Gastrocnemius medialis (tissue), 4 donors: ENCODE measurements around the gene TRIOBP. TPM values are rescaled to one million over a fixed set of nuclear protein-coding genes. Genes with fewer than 3 reads are reported as not detected.

Experiments
- ATAC-seq, 2 donors: fragments of 150-250 bp; one replicate each; pipeline ENCODE4 v1.9.1; 2016
- DNase-seq, 2 donors: peaks; one replicate each; pipeline ENCODE4 v3.0.0-alpha.2; 2019
- H3K27ac ChIP-seq, 4 donors: fragments of 200-600 bp; sonication (generic); 1 replicate in 1 of 4; 2 replicates in 3 of 4; pipeline ENCODE4 v1.5.1; 2016 to 2018; ENCODE audit warnings: mild to moderate bottlenecking in 2 of 4, moderate library complexity in 1 of 4
- H3K27me3 ChIP-seq, 3 donors: fragments of 200-600 bp; sonication (generic) in 2 of 3; 1 replicate in 1 of 3; 2 replicates in 2 of 3; pipeline versions ENCODE4 v1.5.1 to v1.6.0; 2016 to 2019; ENCODE audit warnings: mild to moderate bottlenecking in 1 of 3, moderate library complexity in 1 of 3
- H3K36me3 ChIP-seq, 2 donors: fragments of 200-600 bp; sonication (generic) in 1 of 2; one replicate each; pipeline ENCODE4 v1.5.1; 2017 to 2018
- H3K4me1 ChIP-seq, 2 donors: fragments of 200-600 bp; sonication (generic) in 1 of 2; one replicate each; pipeline ENCODE4 v1.5.1; 2016 to 2017; ENCODE audit warnings: mild to moderate bottlenecking in 2 of 2
- H3K4me3 ChIP-seq, 4 donors: fragments of 200-600 bp; sonication (generic) in 3 of 4; 1 replicate in 1 of 4; 2 replicates in 3 of 4; pipeline ENCODE4 v1.5.1; 2016 to 2019; ENCODE audit warnings: mild to moderate bottlenecking in 2 of 4
- H3K9me3 ChIP-seq, 3 donors: fragments of 200-600 bp; sonication (generic) in 2 of 3; 1 replicate in 1 of 3; 2 replicates in 2 of 3; pipeline ENCODE4 v1.5.1; 2016 to 2019
- CTCF ChIP-seq, 5 experiments: fragments of 450-650 bp in 3 of 5; fragments of 200-600 bp in 2 of 5; sonication (generic) in 2 of 5; IDR thresholded peaks in 4 of 5; conservative IDR thresholded peaks in 1 of 5; 1 replicate in 4 of 5; 2 replicates in 1 of 5; pipeline ENCODE4 v1.5.1; 2016 to 2019; ENCODE audit warnings: antibody characterized with exemption in 5 of 5, mild to moderate bottlenecking in 3 of 5, moderate library complexity in 3 of 5
- POLR2A ChIP-seq, 2 donors: fragments of 450-650 bp; IDR thresholded peaks; one replicate each; pipeline ENCODE4 v1.6.1; 2017; ENCODE audit warnings: antibody characterized with exemption in 2 of 2, mild to moderate bottlenecking in 2 of 2, moderate library complexity in 2 of 2
- in situ Hi-C, 4 donors: fragments of 200-750 bp; cut with MboI; loops; one replicate each; pipeline versions ENCODE4 v1.15.0 to v1.8.0; 2017; ENCODE audit warnings: low sequenced_read_pairs in 4 of 4
- intact Hi-C: fragments of 100-400 bp; cut with DNase I; formaldehyde crosslinking; loops from one replicate; pipeline ENCODE4 v1.15.1; 2023; ENCODE audit warnings: low total_unique reads
- total RNA-seq, 4 donors: library from RNA; depleted of rRNA; stranded (reverse); fragments of >200 nt; gene quantifications; one replicate each; pipeline versions ENCODE4 v1.1.0 to v1.2.3, GENCODE V29; 2016

Gene TRIOBP
- total RNA-seq, 4 donors from 2014 or later: 21.7 to 38.2 (median 30.3) TPM

GRCh38 chr22:37697538-37697835, 639 bp downstream of the TRIOBP start:
- in situ Hi-C loops: loop anchor here in 1 of 4 donors (10.0 kb wide), 1 partner anchor 73 kb away; no protein-coding TSS in a partner anchor
- TF ChIP-seq POLR2A (IDR thresholded peaks at IDR 0.05) (no peak), CTCF (IDR thresholded peaks at IDR 0.05 in 4 of 5, conservative IDR thresholded peaks at IDR 0.05 in 1 of 5) (no peak)
- no peak for DNase-seq

GRCh38 chr22:37701141-37701786, 4.4 kb downstream of the TRIOBP start:
- H3K36me3 ChIP-seq: no peaks in the 10 kb centered on the region
- no peak for TF ChIP-seq CTCF (IDR thresholded peaks at IDR 0.05 in 4 of 5, conservative IDR thresholded peaks at IDR 0.05 in 1 of 5)
- TF ChIP-seq POLR2A (IDR thresholded peaks at IDR 0.05): no peak
- no peaks in the 10 kb centered on the region for H3K9me3 ChIP-seq
- no peak for ATAC-seq
- in situ Hi-C loops (no loop called here), intact Hi-C loops (no loop called here)
- H3K4me3 ChIP-seq: no peak overlapping the region
- H3K27ac ChIP-seq: no peak overlapping the region
- H3K27me3 ChIP-seq: no peaks in the 10 kb centered on the region
- H3K4me1 ChIP-seq: peaks cover 3 to 4% of the 10 kb centered on the region in 2 donors
- no peak for DNase-seq

More at GRCh38 chr22:37697538-37697835, 639 bp downstream of the TRIOBP start:
- ATAC-seq: no peak
- Histone ChIP-seq H3K27ac (no peak overlapping the region), H3K4me1 (peaks cover 7 to 11% of the 10 kb centered on the region in 2 donors), H3K27me3 (no peaks in the 10 kb centered on the region), H3K9me3 (no peaks in the 10 kb centered on the region), H3K36me3 (peaks cover 0 to 21% of the 10 kb centered on the region in 2 donors), H3K4me3 (no peak overlapping the region)
- intact Hi-C loops: no loop called here

- H3K9me3 ChIP-seq: no peaks in the 10 kb centered on the region
- no peaks in the 10 kb centered on the region for H3K36me3 ChIP-seq
- no peaks in the 10 kb centered on the region for H3K4me1 ChIP-seq
- H3K4me3 ChIP-seq: no peak overlapping the region
- intact Hi-C loops (no loop called here), in situ Hi-C loops (no loop called here)
- no peak overlapping the region for H3K27ac ChIP-seq
- DNase-seq: no peak
- TF ChIP-seq CTCF (IDR thresholded peaks at IDR 0.05 in 4 of 5, conservative IDR thresholded peaks at IDR 0.05 in 1 of 5): no peak
- TF ChIP-seq POLR2A (IDR thresholded peaks at IDR 0.05): no peak
- H3K27me3 ChIP-seq: no peaks in the 10 kb centered on the region
- ATAC-seq: no peak
Observed at GRCh38 chr22:37703906-37704305, 7.1 kb downstream of the TRIOBP start.

GRCh38 chr22:37704645-37705044, 7.8 kb downstream of the TRIOBP start:
- no peak overlapping the region for H3K4me3 ChIP-seq
- intact Hi-C loops (no loop called here), in situ Hi-C loops (no loop called here)
- TF ChIP-seq POLR2A (IDR thresholded peaks at IDR 0.05) (no peak), CTCF (IDR thresholded peaks at IDR 0.05 in 4 of 5, conservative IDR thresholded peaks at IDR 0.05 in 1 of 5) (no peak)
- no peak for DNase-seq
- H3K27me3 ChIP-seq: no peaks in the 10 kb centered on the region
- ATAC-seq: no peak
- H3K36me3 ChIP-seq: no peaks in the 10 kb centered on the region
- H3K9me3 ChIP-seq: no peaks in the 10 kb centered on the region
- H3K4me1 ChIP-seq: no peaks in the 10 kb centered on the region
- no peak overlapping the region for H3K27ac ChIP-seq

GRCh38 chr22:37705205-37705604, 8.4 kb downstream of the TRIOBP start:
- in situ Hi-C loops (no loop called here), intact Hi-C loops (no loop called here)
- Histone ChIP-seq H3K4me3 (no peak overlapping the region), H3K36me3 (no peaks in the 10 kb centered on the region), H3K9me3 (no peaks in the 10 kb centered on the region), H3K4me1 (no peaks in the 10 kb centered on the region), H3K27me3 (no peaks in the 10 kb centered on the region), H3K27ac (no peak overlapping the region)
- TF ChIP-seq CTCF (IDR thresholded peaks at IDR 0.05 in 4 of 5, conservative IDR thresholded peaks at IDR 0.05 in 1 of 5) (no peak), POLR2A (IDR thresholded peaks at IDR 0.05) (no peak)
- ATAC-seq (no peak), DNase-seq (no peak)
